ENCODE data around the gene KRTAP27-1. TPM values are rescaled to one million over a fixed set of nuclear protein-coding genes. Genes with fewer than 3 reads are reported as not detected.

The KRTAP27-1 gene
- total RNA-seq, result not detected
- polyA plus RNA-seq (ENCODE audit: insufficient read depth in 1 of 8, insufficient read length in 8 of 8, low replicate concordance in 1 of 8), result not detected
- long read RNA-seq, donor 1, result 0 reads
- long read RNA-seq, donor 2, result 0 reads
- long read RNA-seq, donor 3, result 0 reads
- long read RNA-seq, donor 4, partial matches to known transcripts, result 0 of 1 reads
- long read RNA-seq, donor 4, other reads (novel, unspliced or antisense), result 0 of 1 reads
- long read RNA-seq, donor 5, result 0 reads
- long read RNA-seq, donor 6, result 0 reads
- long read RNA-seq, donor 7, result 0 reads
- long read RNA-seq, donor 8, result 0 reads
- long read RNA-seq, donor 9, result 0 reads
- long read RNA-seq, donor 10, result 0 reads
- long read RNA-seq, donor 11, result 0 reads

DNA sequence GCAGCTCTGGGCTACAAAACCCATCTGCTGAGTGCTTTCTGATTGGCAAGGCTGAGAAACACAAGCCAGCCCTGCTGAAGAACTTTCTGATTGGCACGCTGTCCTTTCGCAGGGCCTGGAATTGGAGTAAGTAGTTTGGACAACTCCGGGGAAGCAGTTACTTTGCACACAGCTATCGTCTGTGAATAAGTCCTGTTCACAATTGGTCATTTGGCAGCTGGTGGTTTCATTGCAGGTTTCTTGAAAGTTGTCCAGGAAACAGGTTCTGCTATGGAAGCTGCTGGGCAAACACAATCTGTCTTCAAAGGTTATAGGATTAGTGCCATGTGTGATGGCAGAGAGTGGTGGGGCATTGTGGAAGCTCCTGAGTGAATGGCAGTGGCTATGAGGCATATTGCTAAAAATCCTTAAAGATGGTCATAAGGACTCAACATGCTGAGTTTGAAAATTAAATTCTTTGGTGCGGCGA lies at the start of gene KRTAP27-1:
Gene KRTAP27-1 (minus strand): TSS at position 419 of the 469 bp plus-strand sequence. CDS start 26 bp downstream, at position 393.
- Histone ChIP-seq H3K27me3 (ENCODE audit: control insufficient read depth, insufficient read depth, low read length) (no peaks in the 10 kb centered on the region), H3K27ac (ENCODE audit: low read length) (no peak within 1 kb of the TSS), H3K4me3 (ENCODE audit: low read length) (no peak within 1 kb of the TSS), H3K4me1 (ENCODE audit: control insufficient read depth, insufficient read depth, low read length) (no peaks in the 10 kb centered on the region), H3K36me3 (ENCODE audit: control insufficient read depth, insufficient read depth, low read length) (no peaks in the 10 kb centered on the region), H3K9me3 (replicated peaks; ENCODE audit: control insufficient read depth, low read depth, low read length) (no peaks in the 10 kb centered on the region)
- DNase-seq, result no peak
- 85% methylated on average over 5 of the region's 6 CpGs for WGBS (ENCODE audit: insufficient coverage)

DNA sequence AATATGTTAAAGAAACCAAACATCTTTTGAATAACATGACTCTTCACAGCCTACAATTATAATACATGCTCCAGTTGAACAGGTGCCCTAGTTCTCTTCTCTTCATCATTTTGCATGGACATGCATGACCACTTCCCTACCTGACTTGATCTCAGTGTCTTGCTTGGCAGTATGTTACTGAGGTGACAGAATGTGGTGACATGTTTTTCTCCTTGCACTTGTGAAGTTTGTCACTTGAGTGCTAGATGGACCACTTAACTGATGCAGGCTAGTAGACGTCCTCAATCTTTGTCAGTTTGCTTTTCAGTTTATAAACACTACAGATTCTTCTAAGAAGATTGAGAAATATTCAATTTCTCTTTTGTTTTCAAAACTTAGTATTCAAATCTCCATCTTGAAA lies 44.7 kb upstream of the KRTAP27-1 start:
- WGBS (ENCODE audit: insufficient coverage), result no CpG with 5 or more reads among the region's 1 CpG
- no peaks in the 10 kb centered on the region for H3K4me1 ChIP-seq (ENCODE audit: control insufficient read depth, insufficient read depth, low read length)

GRCh38 chr21:30372139-30372770 lies 34.8 kb upstream of the KRTAP27-1 start, which contains the start of gene KRTAP13-2:
KRTAP13-2 (minus strand) TSS chr21:30372271; CDS start chr21:30372213, 58 bp downstream.
- Histone ChIP-seq H3K36me3 (ENCODE audit: control insufficient read depth, insufficient read depth, low read length) (no peaks in the 10 kb centered on the region), H3K9me3 (replicated peaks; ENCODE audit: control insufficient read depth, low read depth, low read length) (no peaks in the 10 kb centered on the region)
- 95% methylated on average over 2 of the region's 5 CpGs for WGBS (ENCODE audit: insufficient coverage)

More for the DNA sequence above, 44.7 kb upstream of the KRTAP27-1 start:
- no peaks in the 10 kb centered on the region for H3K27me3 ChIP-seq (ENCODE audit: control insufficient read depth, insufficient read depth, low read length)
- no peak overlapping the region for H3K4me3 ChIP-seq (ENCODE audit: low read length)
- no peak for DNase-seq
- no peak overlapping the region for H3K27ac ChIP-seq (ENCODE audit: low read length)
- H3K36me3 ChIP-seq (ENCODE audit: control insufficient read depth, insufficient read depth, low read length), result no peaks in the 10 kb centered on the region
- no peaks in the 10 kb centered on the region for H3K9me3 ChIP-seq (replicated peaks; ENCODE audit: control insufficient read depth, low read depth, low read length)

GRCh38 chr21:30355906-30356305 lies 18.4 kb upstream of the KRTAP27-1 start:
- DNase-seq, result peak; percentile 64
- H3K4me1 ChIP-seq (ENCODE audit: control insufficient read depth, insufficient read depth, low read length), result no peaks in the 10 kb centered on the region
- no peak overlapping the region for H3K4me3 ChIP-seq (ENCODE audit: low read length)
- H3K27me3 ChIP-seq (ENCODE audit: control insufficient read depth, insufficient read depth, low read length), result no peaks in the 10 kb centered on the region
- H3K9me3 ChIP-seq (replicated peaks; ENCODE audit: control insufficient read depth, low read depth, low read length), result no peaks in the 10 kb centered on the region
- H3K36me3 ChIP-seq (ENCODE audit: control insufficient read depth, insufficient read depth, low read length), result no peaks in the 10 kb centered on the region
- no CpG with 5 or more reads among the region's 3 CpGs for WGBS (ENCODE audit: insufficient coverage)
- no peak overlapping the region for H3K27ac ChIP-seq (ENCODE audit: low read length)

More at GRCh38 chr21:30372139-30372770, 34.8 kb upstream of the KRTAP27-1 start, which contains the start of gene KRTAP13-2:
- Histone ChIP-seq H3K4me1 (ENCODE audit: control insufficient read depth, insufficient read depth, low read length) (no peaks in the 10 kb centered on the region), H3K27ac (ENCODE audit: low read length) (no peak within 1 kb of the TSS), H3K27me3 (ENCODE audit: control insufficient read depth, insufficient read depth, low read length) (no peaks in the 10 kb centered on the region), H3K4me3 (ENCODE audit: low read length) (no peak within 1 kb of the TSS)
- DNase-seq, result no peak

- Histone ChIP-seq H3K9me3 (replicated peaks; ENCODE audit: control insufficient read depth, low read depth, low read length) (no peaks in the 10 kb centered on the region), H3K27ac (ENCODE audit: low read length) (no peak overlapping the region), H3K4me3 (ENCODE audit: low read length) (no peak overlapping the region), H3K4me1 (ENCODE audit: control insufficient read depth, insufficient read depth, low read length) (no peaks in the 10 kb centered on the region), H3K36me3 (ENCODE audit: control insufficient read depth, insufficient read depth, low read length) (no peaks in the 10 kb centered on the region), H3K27me3 (ENCODE audit: control insufficient read depth, insufficient read depth, low read length) (no peaks in the 10 kb centered on the region)
- no peak for DNase-seq
- WGBS (ENCODE audit: insufficient coverage), result no CpG with 5 or more reads among the region's 1 CpG
These were observed 17.0 kb upstream of the KRTAP27-1 start for GRCh38 chr21:30354308-30355005.

DNA sequence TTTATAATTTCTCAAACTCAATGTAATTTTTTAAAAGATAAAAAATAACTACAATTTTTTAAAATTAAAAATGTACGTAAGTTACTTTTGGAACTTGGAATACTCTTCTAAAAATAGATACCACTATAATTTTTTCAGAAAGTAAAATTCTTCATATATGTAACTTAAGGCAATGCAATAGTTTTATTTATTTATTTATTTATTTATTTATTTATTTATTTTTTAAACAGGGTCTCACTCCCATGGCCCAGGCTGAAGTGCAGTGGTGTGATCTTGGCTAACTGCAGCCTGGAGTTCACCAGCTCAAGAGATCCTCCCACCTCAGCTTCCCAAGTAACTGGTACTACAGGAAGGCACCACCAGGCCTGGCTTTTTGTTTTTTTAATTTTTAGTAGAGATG lies 14.0 kb upstream of the KRTAP27-1 start:
- Histone ChIP-seq H3K27ac (ENCODE audit: low read length) (no peak overlapping the region), H3K4me1 (ENCODE audit: control insufficient read depth, insufficient read depth, low read length) (no peaks in the 10 kb centered on the region), H3K4me3 (ENCODE audit: low read length) (no peak overlapping the region), H3K36me3 (ENCODE audit: control insufficient read depth, insufficient read depth, low read length) (no peaks in the 10 kb centered on the region), H3K9me3 (replicated peaks; ENCODE audit: control insufficient read depth, low read depth, low read length) (no peaks in the 10 kb centered on the region), H3K27me3 (ENCODE audit: control insufficient read depth, insufficient read depth, low read length) (no peaks in the 10 kb centered on the region)
- DNase-seq, result no peak
- no CpG with 5 or more reads among the region's 1 CpG for WGBS (ENCODE audit: insufficient coverage)

DNA sequence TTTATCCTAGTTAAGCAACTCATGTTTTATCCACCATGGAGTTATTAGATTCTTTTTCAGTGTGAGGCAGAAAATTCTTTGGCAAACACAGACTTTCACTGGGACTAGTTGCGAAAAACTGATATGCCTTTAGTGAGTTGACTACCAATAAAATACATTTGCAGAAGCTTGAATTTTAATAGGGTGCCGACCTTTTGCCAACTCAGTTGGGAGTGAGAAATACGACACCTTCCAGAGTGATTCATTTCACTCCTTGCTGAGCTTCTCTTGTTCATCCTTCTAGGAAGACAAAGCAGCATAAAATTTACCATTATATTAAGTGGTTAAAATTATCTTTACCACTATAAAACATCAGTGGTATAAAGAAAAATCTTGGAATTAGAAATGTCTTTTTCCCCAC lies 12.1 kb upstream of the KRTAP27-1 start:
- no peaks in the 10 kb centered on the region for H3K4me1 ChIP-seq (ENCODE audit: control insufficient read depth, insufficient read depth, low read length)
- WGBS (ENCODE audit: insufficient coverage), result no CpG with 5 or more reads among the region's 3 CpGs
- peak; percentile 30 for DNase-seq
- no peaks in the 10 kb centered on the region for H3K36me3 ChIP-seq (ENCODE audit: control insufficient read depth, insufficient read depth, low read length)
- H3K4me3 ChIP-seq (ENCODE audit: low read length), result no peak overlapping the region
- peaks cover 7% of the 10 kb centered on the region for H3K9me3 ChIP-seq (replicated peaks; ENCODE audit: control insufficient read depth, low read depth, low read length)
- H3K27ac ChIP-seq (ENCODE audit: low read length), result no peak overlapping the region
- H3K27me3 ChIP-seq (ENCODE audit: control insufficient read depth, insufficient read depth, low read length), result no peaks in the 10 kb centered on the region

DNA sequence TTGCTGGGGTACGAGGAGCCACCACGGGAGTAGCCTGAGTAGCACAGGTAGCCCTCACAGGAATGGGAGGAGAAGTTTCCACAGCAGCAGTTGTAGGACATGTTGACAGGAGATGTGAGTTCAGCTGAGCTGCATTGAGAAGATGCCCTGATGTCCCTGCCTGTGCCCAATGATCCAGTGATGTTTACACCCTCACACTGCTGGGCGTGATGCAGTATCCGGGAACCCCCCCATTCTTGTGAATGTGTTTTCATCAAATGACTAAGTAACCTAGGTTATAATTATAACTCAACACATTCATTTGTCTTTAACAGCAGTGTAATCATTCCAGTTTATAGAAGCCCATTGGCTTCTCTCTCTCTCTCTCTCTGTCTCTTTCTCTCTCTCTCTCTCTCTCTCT lies 11.0 kb upstream of the KRTAP27-1 start, which contains the start of gene KRTAP23-1:
Gene KRTAP23-1 (minus strand): TSS at position 101 of the 400 bp plus-strand sequence. CDS start 0 bp downstream, at position 101.
- Histone ChIP-seq H3K9me3 (replicated peaks; ENCODE audit: control insufficient read depth, low read depth, low read length) (peaks cover 7% of the 10 kb centered on the region), H3K27me3 (ENCODE audit: control insufficient read depth, insufficient read depth, low read length) (no peaks in the 10 kb centered on the region), H3K4me3 (ENCODE audit: low read length) (no peak within 1 kb of the TSS), H3K27ac (ENCODE audit: low read length) (no peak within 1 kb of the TSS), H3K36me3 (ENCODE audit: control insufficient read depth, insufficient read depth, low read length) (no peaks in the 10 kb centered on the region), H3K4me1 (ENCODE audit: control insufficient read depth, insufficient read depth, low read length) (no peaks in the 10 kb centered on the region)
- no peak for DNase-seq
- 70% methylated on average over 2 of the region's 4 CpGs for WGBS (ENCODE audit: insufficient coverage)

DNA sequence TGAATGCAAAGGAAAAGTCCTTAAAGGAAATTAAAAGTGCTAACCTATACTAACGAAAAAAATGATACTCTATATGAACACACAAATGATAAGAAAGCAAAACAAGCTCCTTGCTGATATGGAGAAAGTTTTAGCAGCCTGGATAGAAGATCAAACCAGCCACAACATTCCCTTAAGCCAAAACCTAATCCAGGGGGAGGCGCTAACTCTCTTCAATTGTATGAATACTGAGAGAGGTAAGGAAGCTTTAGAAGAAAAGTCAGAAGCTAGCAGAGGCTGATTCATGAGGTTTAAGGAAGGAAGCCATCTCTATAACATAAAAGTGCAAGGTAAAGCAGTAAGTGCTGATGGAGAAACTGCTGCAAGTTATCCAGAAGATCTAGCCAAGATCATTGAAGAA lies 7.5 kb upstream of the KRTAP27-1 start:
- H3K4me3 ChIP-seq (ENCODE audit: low read length), result no peak overlapping the region
- peaks cover 7% of the 10 kb centered on the region for H3K9me3 ChIP-seq (replicated peaks; ENCODE audit: control insufficient read depth, low read depth, low read length)
- no peaks in the 10 kb centered on the region for H3K4me1 ChIP-seq (ENCODE audit: control insufficient read depth, insufficient read depth, low read length)
- no CpG with 5 or more reads among the region's 2 CpGs for WGBS (ENCODE audit: insufficient coverage)
- H3K36me3 ChIP-seq (ENCODE audit: control insufficient read depth, insufficient read depth, low read length), result no peaks in the 10 kb centered on the region
- H3K27ac ChIP-seq (ENCODE audit: low read length), result no peak overlapping the region
- no peaks in the 10 kb centered on the region for H3K27me3 ChIP-seq (ENCODE audit: control insufficient read depth, insufficient read depth, low read length)
- DNase-seq, result no peak

Data from muscle of leg (tissue), 16 donors.